Heart right ventricle (tissue), 16 donors: ENCODE measurements around the gene CTBP1. TPM values are rescaled to one million over a fixed set of nuclear protein-coding genes. Genes with fewer than 3 reads are reported as not detected.

Experiments
- ATAC-seq, 8 donors: fragments of 200-7000 bp; cut with Tn5 transposase; one replicate each; pipeline ENCODE4 v1.9.1; 2020; ENCODE audit warnings: mild to moderate bottlenecking in 8 of 8, moderate library complexity in 8 of 8, moderate number of reproducible peaks in 1 of 8
- DNase-seq, 2 donors: peaks; one replicate each; pipeline ENCODE4 v3.0.0-alpha.2; 2020
- H3K27ac ChIP-seq, 10 donors: fragments of 200-600 bp; sonication (generic) in 2 of 10; one replicate each; pipeline versions ENCODE4 v1.5.0 to v1.8.0; 2020 to 2022; ENCODE audit warnings: mild to moderate bottlenecking in 3 of 10
- H3K27me3 ChIP-seq, 7 donors: fragments of 200-600 bp; one replicate each; pipeline ENCODE4 v1.8.0; 2021 to 2022; ENCODE audit warnings: mild to moderate bottlenecking in 2 of 7
- H3K36me3 ChIP-seq, 9 donors: fragments of 200-600 bp; sonication (generic) in 1 of 9; one replicate each; pipeline versions ENCODE4 v1.5.0 to v1.8.0; 2020 to 2022; ENCODE audit warnings: mild to moderate bottlenecking in 2 of 9
- H3K4me1 ChIP-seq, 9 donors: fragments of 200-600 bp; sonication (generic) in 1 of 9; one replicate each; pipeline versions ENCODE4 v1.5.0 to v1.8.0; 2020 to 2022; ENCODE audit warnings: mild to moderate bottlenecking in 4 of 9
- H3K4me3 ChIP-seq, 10 donors: fragments of 200-600 bp; sonication (generic) in 2 of 10; one replicate each; pipeline versions ENCODE4 v1.5.0 to v1.8.0; 2020 to 2022; ENCODE audit warnings: mild to moderate bottlenecking in 7 of 10, moderate library complexity in 2 of 10
- H3K9me3 ChIP-seq, 11 donors: fragments of 200-600 bp in 10 of 11; sonication (generic) in 2 of 11; one replicate each; pipeline versions ENCODE4 v1.5.0 to v1.8.0; 2013 to 2022; ENCODE audit warnings: mild to moderate bottlenecking in 2 of 11, control low read depth in 1 of 11, moderate library complexity in 1 of 11
- CTCF ChIP-seq, 9 donors: fragments of 200-600 bp; sonication (generic) in 2 of 9; IDR thresholded peaks; one replicate each; pipeline versions ENCODE4 v1.5.0 to v1.8.0; 2021 to 2022; ENCODE audit warnings: antibody characterized with exemption in 9 of 9, mild to moderate bottlenecking in 5 of 9, moderate library complexity in 1 of 9
- WGBS, 2 donors: extraction: QIAGEN DNeasy Blood & Tissue Kit; methylation state at CpG; one replicate each; pipeline ENCODE4 v1.1.7; 2013; ENCODE audit warnings: inconsistent platforms in 1 of 2; 5-methylcytosine and 5-hydroxymethylcytosine counted together
- intact Hi-C, 10 donors: fragments of 100-400 bp; cut with DNase I; formaldehyde crosslinking; loops; one replicate each; pipeline versions ENCODE4 v1.11.1 to v1.14.2; 2022
- polyA plus RNA-seq, 2 donors: library from polyadenylated mRNA; stranded (reverse); fragments of 200-250 nt; gene quantifications; one replicate each; pipeline ENCODE4 v1.2.3, GENCODE V29; 2013
- total RNA-seq, 10 donors: library from RNA; stranded (reverse); fragmentation: NEBNext Ultra II Directional in 3 of 10; extraction: Animal tissue kit (Norgen Biotek cat#: 25700) in 3 of 10; gene quantifications; one replicate each; pipeline versions ENCODE4 v1.2.1 to v1.2.4, GENCODE V29; 2021 to 2023
- donor health status: Arrhythmogenic right ventricular cardiomyopathy.
- donor health status: ischemic (EF 13 %, LVEDD 7.1; RV severe dilation, severe dysfunction).
- donor health status: healthy with polysubstance abuse.
- donor health status: DM: no; HTN: yes; CAD: no.
- donor health status: DM: no; HTN: no; CAD: no.
- donor health status: ischemic (EF 25% LVEDD 6.9; RV normal size, moderate dysfunction).
- donor health status: ischemic (EF 25% LVEDD 5.7; RV mildly dilated, moderate dysfunction).
- donor health status: healthy.
- donor health status: DM: yes; HTN: yes; CAD: no.
- donor health status: Ischemic cardiomyopathy.
- donor health status: ischemic (EF 35%, LVEDD 5.7; RV mildly dilated, moderate dysfunction).
- donor health status: nonischemic (EF 11% LVEDD 7.7; RV severe dilation, severe dysfunction).
- donor health status: DM: yes; HTN: yes; CAD: no.
- donor health status: PGD.
- donor health status: ischemic (EF 29% LVEDD 5.4; RV normal size, mild dysfunction).
- donor health status: nonischemic (EF 23%, LVEDD 6.1; RV moderate dilation, normal function).

Gene CTBP1
- total and polyA plus RNA-seq, 12 donors, result 98.6 to 132 (median 121) TPM

GRCh38 chr4:1233641-1234308 is 15.2 kb downstream of the CTBP1 start:
- peak in 1 of 2 donors; percentile 30 for DNase-seq
- Histone ChIP-seq H3K9me3 (no peaks in the 10 kb centered on the region), H3K27ac (peak overlapping the region; percentile 3 to 80 (median 68)), H3K36me3 (peaks cover 0 to 89% (median 39%) of the 10 kb centered on the region in 9 donors), H3K4me1 (peaks cover 15 to 36% (median 23%) of the 10 kb centered on the region in 9 donors), H3K4me3 (peak overlapping the region in 1 of 10 donors; percentile 17), H3K27me3 (no peaks in the 10 kb centered on the region)
- intact Hi-C loops, result loop anchor here in 1 of 10 donors (1.0 to 5.0 kb wide), 2 partner anchors 16 to 66 kb away; partner anchors contain the start of gene CTBP1
- 49 to 55% methylated on average over 29 of the region's 29 CpGs for WGBS, 2 donors
- TF ChIP-seq CTCF (IDR thresholded peaks at IDR 0.05), result peak in 7 of 9 donors; percentile 7 to 56 (median 37)
- ATAC-seq, result peak; percentile 30 to 66 (median 54)

- peak; percentile 61 to 86 (median 75) for ATAC-seq
- H3K27ac ChIP-seq, result peak overlapping the region; percentile 3 to 80 (median 68)
Observed at GRCh38 chr4:1232661-1233621, 16.0 kb downstream of the CTBP1 start.

GRCh38 chr4:1231637-1232360 is 17.1 kb downstream of the CTBP1 start:
- ATAC-seq, result no peak
- TF ChIP-seq CTCF (IDR thresholded peaks at IDR 0.05), result no peak
- intact Hi-C loops, result loop anchor here in 1 of 10 donors (5.0 kb wide), 1 partner anchor 64 kb away; no protein-coding TSS in a partner anchor
- 87% methylated on average over 23 of the region's 23 CpGs for WGBS, 2 donors
- Histone ChIP-seq H3K4me3 (no peak overlapping the region), H3K36me3 (peaks cover 0 to 99% (median 46%) of the 10 kb centered on the region in 9 donors), H3K27ac (peak overlapping the region in 2 of 10 donors; percentile 68 to 74), H3K27me3 (no peaks in the 10 kb centered on the region), H3K9me3 (no peaks in the 10 kb centered on the region), H3K4me1 (peaks cover 15 to 37% (median 23%) of the 10 kb centered on the region in 9 donors)
- DNase-seq, result peak in 1 of 2 donors; percentile 8

More at GRCh38 chr4:1232661-1233621, 16.0 kb downstream of the CTBP1 start:
- WGBS, 2 donors, result 58% methylated on average over 32 of the region's 32 CpGs
- H3K4me1 ChIP-seq, result peaks cover 15 to 36% (median 23%) of the 10 kb centered on the region in 9 donors
- no peak for TF ChIP-seq CTCF (IDR thresholded peaks at IDR 0.05)
- no peaks in the 10 kb centered on the region for H3K9me3 ChIP-seq
- peaks cover 0 to 92% (median 43%) of the 10 kb centered on the region in 9 donors for H3K36me3 ChIP-seq
- intact Hi-C loops, result loop anchor here in 1 of 10 donors (1.0 to 5.0 kb wide), 2 partner anchors 16 to 66 kb away; partner anchors contain the start of gene CTBP1
- peak; percentile 59 to 80 for DNase-seq
- H3K27me3 ChIP-seq, result no peaks in the 10 kb centered on the region
- peak overlapping the region in 1 of 10 donors; percentile 17 for H3K4me3 ChIP-seq
